Liver (tissue), 9 donors: ENCODE results near the gene CHN2. TPM values are rescaled to one million over a fixed set of nuclear protein-coding genes. Genes with fewer than 3 reads are reported as not detected.

ENCODE experiments used
- DNase-seq: peaks from one replicate; pipeline ENCODE4 v3.0.0-alpha.2; 2017; ENCODE audit warnings: low spot score
- H3K27ac ChIP-seq, 2 donors: one replicate each; pipeline ENCODE4 v1.7.0; 2013; ENCODE audit warnings: inconsistent platforms in 2 of 2, low read length in 2 of 2, control low read depth in 1 of 2, low read depth in 1 of 2, mild to moderate bottlenecking in 1 of 2
- H3K27me3 ChIP-seq, 4 donors: one replicate each; pipeline versions ENCODE4 v1.6.1 to v1.7.0; 2013; ENCODE audit warnings: low read length in 3 of 4, inconsistent platforms in 1 of 4, mild to moderate bottlenecking in 1 of 4, moderate library complexity in 1 of 4; ENCODE audit not compliant: control insufficient read depth in 4 of 4, insufficient read depth in 4 of 4
- H3K36me3 ChIP-seq, 4 donors: one replicate each; pipeline versions ENCODE4 v1.6.1 to v1.7.0; 2013; ENCODE audit warnings: low read length in 3 of 4, mild to moderate bottlenecking in 3 of 4, low read depth in 1 of 4, moderate library complexity in 1 of 4; ENCODE audit not compliant: control insufficient read depth in 4 of 4, insufficient read depth in 3 of 4
- H3K4me1 ChIP-seq, 4 donors: one replicate each; pipeline versions ENCODE4 v1.6.1 to v1.7.0; 2013; ENCODE audit warnings: low read length in 3 of 4, mild to moderate bottlenecking in 3 of 4, moderate library complexity in 1 of 4; ENCODE audit not compliant: control insufficient read depth in 4 of 4, insufficient read depth in 4 of 4
- H3K4me3 ChIP-seq, 3 donors: one replicate each; pipeline versions ENCODE4 v1.6.1 to v1.7.0; 2013; ENCODE audit warnings: low read length in 3 of 3, control low read depth in 1 of 3, low read depth in 1 of 3, mild to moderate bottlenecking in 1 of 3
- H3K9ac ChIP-seq, 2 donors: one replicate each; pipeline ENCODE4 v1.7.0; 2013; ENCODE audit warnings: low read length in 2 of 2, mild to moderate bottlenecking in 2 of 2, moderate library complexity in 2 of 2, control low read depth in 1 of 2, low read depth in 1 of 2
- H3K9me3 ChIP-seq, 4 donors: one replicate each; pipeline versions ENCODE4 v1.6.1 to v1.7.0; 2013; ENCODE audit warnings: low read length in 3 of 4; ENCODE audit not compliant: control insufficient read depth in 4 of 4
- ATF3 ChIP-seq: IDR thresholded peaks from 2 replicates; pipeline ENCODE4 v1.6.1; 2016; ENCODE audit warnings: antibody characterized with exemption
- CTCF ChIP-seq: fragments of 150-350 bp; IDR thresholded peaks from 2 replicates; pipeline ENCODE4 v1.5.1; 2017; ENCODE audit warnings: improper control_type of control experiment, low read depth, low read length; ENCODE audit not compliant: missing input control
- EGR1 ChIP-seq, 2 donors: IDR thresholded peaks; 2 replicates each; pipeline ENCODE4 v1.6.1; 2016 to 2018; ENCODE audit warnings: antibody characterized with exemption in 2 of 2, low read depth in 2 of 2
- FOXA1 ChIP-seq: IDR thresholded peaks from 2 replicates; pipeline ENCODE4 v1.6.1; 2016; ENCODE audit warnings: antibody characterized with exemption
- GABPA ChIP-seq, 2 donors: IDR thresholded peaks in 1 of 2; conservative IDR thresholded peaks in 1 of 2; 2 replicates each; pipeline ENCODE4 v1.6.1; 2016; ENCODE audit warnings: antibody characterized with exemption in 2 of 2, mild to moderate bottlenecking in 1 of 2, moderate library complexity in 1 of 2
- HNF4A ChIP-seq, 2 donors: conservative IDR thresholded peaks; 2 replicates each; pipeline ENCODE4 v1.6.1; 2016; ENCODE audit warnings: antibody characterized with exemption in 2 of 2, mild to moderate bottlenecking in 2 of 2
- HNF4G ChIP-seq: IDR thresholded peaks from 2 replicates; pipeline ENCODE4 v1.6.1; 2016; ENCODE audit warnings: antibody characterized with exemption
- JUND ChIP-seq, 2 donors: IDR thresholded peaks; 2 replicates each; pipeline ENCODE4 v1.6.1; 2016; ENCODE audit warnings: antibody characterized with exemption in 2 of 2
- MAX ChIP-seq: IDR thresholded peaks from 2 replicates; pipeline ENCODE4 v1.6.1; 2016; ENCODE audit warnings: antibody characterized with exemption
- NR2F2 ChIP-seq: IDR thresholded peaks from 2 replicates; pipeline ENCODE4 v1.6.1; 2016; ENCODE audit warnings: antibody characterized with exemption
- RAD21 ChIP-seq, 2 donors: IDR thresholded peaks; 2 replicates each; pipeline ENCODE4 v1.6.1; 2016; ENCODE audit warnings: antibody characterized with exemption in 2 of 2, mild to moderate bottlenecking in 2 of 2
- SP1 ChIP-seq: IDR thresholded peaks from 2 replicates; pipeline ENCODE4 v1.6.1; 2018; ENCODE audit warnings: antibody characterized with exemption, mild to moderate bottlenecking
- TAF1 ChIP-seq: conservative IDR thresholded peaks from 2 replicates; pipeline ENCODE4 v1.6.1; 2016; ENCODE audit warnings: antibody characterized with exemption, mild to moderate bottlenecking
- YY1 ChIP-seq: IDR thresholded peaks from 2 replicates; pipeline ENCODE4 v1.6.1; 2016; ENCODE audit warnings: antibody characterized with exemption, mild to moderate bottlenecking
- ZBTB33 ChIP-seq: IDR thresholded peaks from 2 replicates; pipeline ENCODE4 v1.6.1; 2016; ENCODE audit warnings: antibody characterized with exemption
- WGBS: extraction: QIAGEN DNeasy Blood & Tissue Kit; methylation state at CpG from one replicate; pipeline ENCODE4 v1.1.7; 2013; 5-methylcytosine and 5-hydroxymethylcytosine counted together
- polyA plus RNA-seq, 2 donors: library from polyadenylated mRNA; stranded (reverse) in 1 of 2; unstranded in 1 of 2; fragments of 200-250 nt in 1 of 2; fragments of >200 nt in 1 of 2; fragmentation: Nextera tagmentation in 1 of 2; extraction: Ambion mirVana in 1 of 2; gene quantifications; one replicate each; pipeline versions ENCODE4 v1.2.1 to v1.2.3, GENCODE V29; 2013 to 2015
- total RNA-seq, 2 donors: library from RNA; depleted of rRNA; stranded (reverse); fragments of >200 nt; gene quantifications; one replicate each; pipeline ENCODE4 v1.2.3, GENCODE V29; 2014
- donor health status: healthy.
- donor health status: healthy.
- donor health status: healthy.
- donor health status: healthy.
- donor health status: healthy.

CHN2 gene
- total and polyA plus RNA-seq, 4 donors, result 8.3 to 25.4 (median 17.8) TPM

- TF ChIP-seq ZBTB33 (no peak), FOXA1 (no peak), SP1 (no peak), JUND (IDR thresholded peaks at IDR 0.05) (no peak), GABPA (IDR thresholded peaks at IDR 0.05 in 1 of 2, conservative IDR thresholded peaks at IDR 0.05 in 1 of 2) (no peak)
- 91% methylated on average over 3 of the region's 3 CpGs for WGBS
- no peaks in the 10 kb centered on the region for H3K9me3 ChIP-seq
Measured at GRCh38 chr7:29315122-29315891, 120.7 kb downstream of the CHN2 start.

GRCh38 chr7:29315892-29316270 lies 121.3 kb downstream of the CHN2 start:
- Histone ChIP-seq H3K36me3 (no peaks in the 10 kb centered on the region), H3K9me3 (no peaks in the 10 kb centered on the region), H3K9ac (no peak overlapping the region), H3K27ac (no peak overlapping the region), H3K4me3 (no peak overlapping the region), H3K27me3 (no peaks in the 10 kb centered on the region), H3K4me1 (peaks cover 0 to 7% (median 3%) of the 10 kb centered on the region in 4 donors)
- no peak for TF ChIP-seq ATF3
- TF ChIP-seq YY1, result no peak
- no peak for TF ChIP-seq NR2F2
- no peak for TF ChIP-seq TAF1
- TF ChIP-seq GABPA (IDR thresholded peaks at IDR 0.05 in 1 of 2, conservative IDR thresholded peaks at IDR 0.05 in 1 of 2), result no peak
- TF ChIP-seq SP1, result no peak
- no peak for TF ChIP-seq HNF4G
- TF ChIP-seq CTCF, result no peak
- no peak for TF ChIP-seq FOXA1
- no peak for TF ChIP-seq HNF4A (conservative IDR thresholded peaks at IDR 0.05)
- TF ChIP-seq EGR1 (IDR thresholded peaks at IDR 0.05; ENCODE audit: low read depth in 2 of 2), result no peak
- no peak for TF ChIP-seq RAD21 (IDR thresholded peaks at IDR 0.05)
- WGBS, result 96% methylated on average over 2 of the region's 2 CpGs
- no peak for DNase-seq

More at GRCh38 chr7:29315122-29315891, 120.7 kb downstream of the CHN2 start:
- DNase-seq, result no peak
- Histone ChIP-seq H3K4me3 (no peak overlapping the region), H3K4me1 (peaks cover 0 to 7% (median 2%) of the 10 kb centered on the region in 4 donors), H3K36me3 (no peaks in the 10 kb centered on the region), H3K9ac (no peak overlapping the region), H3K27ac (no peak overlapping the region), H3K27me3 (no peaks in the 10 kb centered on the region)

- Histone ChIP-seq H3K4me1 (peaks cover 0 to 7% (median 3%) of the 10 kb centered on the region in 4 donors), H3K36me3 (no peaks in the 10 kb centered on the region), H3K27me3 (no peaks in the 10 kb centered on the region), H3K9me3 (no peaks in the 10 kb centered on the region), H3K4me3 (no peak overlapping the region), H3K9ac (no peak overlapping the region), H3K27ac (no peak overlapping the region)
- TF ChIP-seq GABPA (IDR thresholded peaks at IDR 0.05 in 1 of 2, conservative IDR thresholded peaks at IDR 0.05 in 1 of 2), result no peak
- TF ChIP-seq HNF4G, result no peak
- no peak for TF ChIP-seq FOXA1
- no peak for TF ChIP-seq JUND (IDR thresholded peaks at IDR 0.05)
- no peak for TF ChIP-seq MAX
- no peak for TF ChIP-seq YY1
- no peak for DNase-seq
- WGBS, result 87% methylated on average over 3 of the region's 3 CpGs
Measured at GRCh38 chr7:29316926-29317325, 122.4 kb downstream of the CHN2 start.
